Neural cell (in vitro differentiated cells): ENCODE data around the gene COL9A1. TPM values are rescaled to one million over a fixed set of nuclear protein-coding genes. Genes with fewer than 3 reads are reported as not detected.

ENCODE experiments used
- H2AFZ ChIP-seq: fragments of 200-600, 300-800 bp; sonication (generic), shearing (Covaris generic); 2 replicates; pipeline ENCODE4 v1.6.0; 2014; ENCODE audit warnings: low read depth, mild to moderate bottlenecking, antibody characterized with exemption, low read length, moderate library complexity
- H3F3A ChIP-seq: fragments of 200-600 bp; shearing (Covaris generic); 2 replicates; pipeline ENCODE4 v1.6.1; 2016; ENCODE audit warnings: mild to moderate bottlenecking, moderate library complexity, mixed read lengths, antibody characterized with exemption, low read length; ENCODE audit not compliant: insufficient read depth, poor library complexity, severe bottlenecking
- H3K27ac ChIP-seq: fragments of 200-600, 300-800 bp; sonication (generic), shearing (Covaris generic); 2 replicates; pipeline ENCODE4 v1.5.1; 2014; ENCODE audit warnings: mild to moderate bottlenecking, low read length, moderate library complexity
- H3K27me3 ChIP-seq: fragments of 300-800, 200-600 bp; sonication (generic), shearing (Covaris generic); 2 replicates; pipeline ENCODE4 v1.6.0; 2014; ENCODE audit warnings: mild to moderate bottlenecking, low read depth, low read length, moderate library complexity; ENCODE audit not compliant: insufficient read depth
- H3K36me3 ChIP-seq: fragments of 300-800, 200-600 bp; sonication (generic), shearing (Covaris generic); 2 replicates; pipeline ENCODE4 v1.5.1; 2014; ENCODE audit warnings: mild to moderate bottlenecking, antibody characterized with exemption, low read length, moderate library complexity; ENCODE audit not compliant: insufficient read depth
- H3K4me2 ChIP-seq: fragments of 300-800, 200-600 bp; sonication (generic), shearing (Covaris generic); 2 replicates; pipeline ENCODE4 v1.6.0; 2014; ENCODE audit warnings: mild to moderate bottlenecking, low read length
- H3K4me3 ChIP-seq: fragments of 300-800, 200-600 bp; sonication (generic), shearing (Covaris generic); 2 replicates; pipeline ENCODE4 v1.5.1; 2014; ENCODE audit warnings: mild to moderate bottlenecking, low read length, moderate library complexity
- H3K79me2 ChIP-seq: fragments of 200-600 bp; shearing (Covaris generic); replicated peaks from 2 replicates; pipeline ENCODE4 v1.6.0; 2014; ENCODE audit warnings: mild to moderate bottlenecking, low read length, moderate library complexity; ENCODE audit not compliant: insufficient read depth
- H3K9ac ChIP-seq: fragments of 300-800, 200-600 bp; sonication (generic), shearing (Covaris generic); 2 replicates; pipeline ENCODE4 v1.6.1; 2016; ENCODE audit warnings: mild to moderate bottlenecking, low read length, mixed read lengths
- H3K9me2 ChIP-seq: fragments of 200-600 bp; shearing (Covaris generic); 2 replicates; pipeline ENCODE4 v1.6.1; 2016; ENCODE audit warnings: mild to moderate bottlenecking, low read length, mixed read lengths; ENCODE audit not compliant: insufficient read depth
- H3K9me3 ChIP-seq: fragments of 200-600, 300-800 bp; sonication (generic), shearing (Covaris generic); 2 replicates; pipeline ENCODE4 v1.6.1; 2016; ENCODE audit warnings: mild to moderate bottlenecking, mixed run types, low read length, moderate library complexity, mixed read lengths
- H4K20me1 ChIP-seq: fragments of 200-600 bp; shearing (Covaris generic); 2 replicates; pipeline ENCODE4 v1.6.1; 2016; ENCODE audit warnings: mild to moderate bottlenecking, mixed run types; ENCODE audit not compliant: insufficient read depth
- EP300 ChIP-seq: fragments of 450-650 bp; conservative IDR thresholded peaks from 2 replicates; pipeline ENCODE4 v1.6.1; 2014; ENCODE audit warnings: antibody characterized with exemption, mild to moderate bottlenecking, moderate library complexity; ENCODE audit not compliant: poor library complexity, severe bottlenecking
- EZH2 ChIP-seq: fragments of 200-600, 300-800 bp; shearing (Covaris generic), sonication (generic); IDR thresholded peaks from 2 replicates; pipeline ENCODE4 v1.6.1; 2014; ENCODE audit warnings: antibody characterized with exemption, low read length, borderline replicate concordance, mild to moderate bottlenecking; ENCODE audit not compliant: insufficient read depth, poor library complexity, severe bottlenecking
- MXI1 ChIP-seq: fragments of 450-650 bp; conservative IDR thresholded peaks from 2 replicates; pipeline ENCODE4 v1.6.1; 2014; ENCODE audit warnings: antibody characterized with exemption, mild to moderate bottlenecking; ENCODE audit not compliant: poor library complexity, severe bottlenecking
- POLR2AphosphoS5 ChIP-seq: IDR thresholded peaks from 2 replicates; pipeline ENCODE4 v1.6.1; 2012
- RAD21 ChIP-seq: fragments of 450-650 bp; conservative IDR thresholded peaks from 2 replicates; pipeline ENCODE4 v1.6.1; 2014; ENCODE audit warnings: antibody characterized with exemption, mild to moderate bottlenecking, moderate library complexity
- SMC3 ChIP-seq: fragments of 450-650 bp; conservative IDR thresholded peaks from 2 replicates; pipeline ENCODE4 v1.6.1; 2014; ENCODE audit warnings: antibody characterized with exemption, mild to moderate bottlenecking, moderate library complexity; ENCODE audit not compliant: poor library complexity
- polyA plus RNA-seq: library from polyadenylated mRNA; depleted of rRNA; stranded (reverse); fragments of >200 nt; gene quantifications from 2 replicates; pipeline ENCODE4 v1.2.3, GENCODE V29; 2014
- TF ChIP-seq, protein P1 (sequence below): IDR thresholded peaks from 2 replicates; pipeline ENCODE4 v1.6.1; 2012; ENCODE audit warnings: borderline replicate concordance
- TF ChIP-seq, protein P2 (sequence below): fragments of 450-650 bp; IDR thresholded peaks from 2 replicates; pipeline ENCODE4 v1.5.1; 2014; ENCODE audit warnings: antibody characterized with exemption, mild to moderate bottlenecking, moderate library complexity; ENCODE audit not compliant: poor library complexity, severe bottlenecking

The COL9A1 gene
- polyA plus RNA-seq, 1 donor from 2014 or later: 1.0 TPM

DNA sequence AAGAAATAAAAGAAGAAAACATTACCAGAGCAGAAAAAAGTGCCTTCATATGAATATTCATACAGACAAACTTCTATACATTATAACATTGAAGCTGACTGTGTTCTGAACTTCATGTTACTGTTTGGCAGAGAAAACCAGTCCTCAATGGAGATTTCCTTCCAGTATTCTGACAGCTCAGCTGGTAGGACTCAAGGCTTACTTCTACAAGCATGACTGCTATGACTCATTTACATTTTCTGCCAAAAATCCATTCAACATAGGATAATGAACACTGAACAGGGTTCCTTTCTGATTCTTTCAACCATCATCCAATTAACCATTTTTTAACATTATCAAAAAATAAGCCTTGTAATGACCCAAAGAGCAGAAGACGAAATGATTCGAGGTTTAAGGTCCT is 25.4 kb downstream of the COL9A1 start:
- Histone ChIP-seq H3K4me2 (no peak overlapping the region), H3K9me2 (no peaks in the 10 kb centered on the region), H3K27me3 (peaks cover 24% of the 10 kb centered on the region), H3K36me3 (no peaks in the 10 kb centered on the region), H4K20me1 (no peaks in the 10 kb centered on the region), H2AFZ (no peak overlapping the region), H3F3A (no peaks in the 10 kb centered on the region), H3K9ac (no peak overlapping the region), H3K79me2 (no peaks in the 10 kb centered on the region), H3K27ac (no peak overlapping the region), H3K9me3 (no peaks in the 10 kb centered on the region), H3K4me3 (no peak overlapping the region)
- no peak for TF ChIP-seq SMC3
- no peak for TF ChIP-seq MXI1
- no peak for TF ChIP-seq POLR2AphosphoS5
- no peak for TF ChIP-seq EZH2
- TF ChIP-seq, protein P1, sequence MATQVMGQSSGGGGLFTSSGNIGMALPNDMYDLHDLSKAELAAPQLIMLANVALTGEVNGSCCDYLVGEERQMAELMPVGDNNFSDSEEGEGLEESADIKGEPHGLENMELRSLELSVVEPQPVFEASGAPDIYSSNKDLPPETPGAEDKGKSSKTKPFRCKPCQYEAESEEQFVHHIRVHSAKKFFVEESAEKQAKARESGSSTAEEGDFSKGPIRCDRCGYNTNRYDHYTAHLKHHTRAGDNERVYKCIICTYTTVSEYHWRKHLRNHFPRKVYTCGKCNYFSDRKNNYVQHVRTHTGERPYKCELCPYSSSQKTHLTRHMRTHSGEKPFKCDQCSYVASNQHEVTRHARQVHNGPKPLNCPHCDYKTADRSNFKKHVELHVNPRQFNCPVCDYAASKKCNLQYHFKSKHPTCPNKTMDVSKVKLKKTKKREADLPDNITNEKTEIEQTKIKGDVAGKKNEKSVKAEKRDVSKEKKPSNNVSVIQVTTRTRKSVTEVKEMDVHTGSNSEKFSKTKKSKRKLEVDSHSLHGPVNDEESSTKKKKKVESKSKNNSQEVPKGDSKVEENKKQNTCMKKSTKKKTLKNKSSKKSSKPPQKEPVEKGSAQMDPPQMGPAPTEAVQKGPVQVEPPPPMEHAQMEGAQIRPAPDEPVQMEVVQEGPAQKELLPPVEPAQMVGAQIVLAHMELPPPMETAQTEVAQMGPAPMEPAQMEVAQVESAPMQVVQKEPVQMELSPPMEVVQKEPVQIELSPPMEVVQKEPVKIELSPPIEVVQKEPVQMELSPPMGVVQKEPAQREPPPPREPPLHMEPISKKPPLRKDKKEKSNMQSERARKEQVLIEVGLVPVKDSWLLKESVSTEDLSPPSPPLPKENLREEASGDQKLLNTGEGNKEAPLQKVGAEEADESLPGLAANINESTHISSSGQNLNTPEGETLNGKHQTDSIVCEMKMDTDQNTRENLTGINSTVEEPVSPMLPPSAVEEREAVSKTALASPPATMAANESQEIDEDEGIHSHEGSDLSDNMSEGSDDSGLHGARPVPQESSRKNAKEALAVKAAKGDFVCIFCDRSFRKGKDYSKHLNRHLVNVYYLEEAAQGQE: no peak
- TF ChIP-seq, protein P2, sequence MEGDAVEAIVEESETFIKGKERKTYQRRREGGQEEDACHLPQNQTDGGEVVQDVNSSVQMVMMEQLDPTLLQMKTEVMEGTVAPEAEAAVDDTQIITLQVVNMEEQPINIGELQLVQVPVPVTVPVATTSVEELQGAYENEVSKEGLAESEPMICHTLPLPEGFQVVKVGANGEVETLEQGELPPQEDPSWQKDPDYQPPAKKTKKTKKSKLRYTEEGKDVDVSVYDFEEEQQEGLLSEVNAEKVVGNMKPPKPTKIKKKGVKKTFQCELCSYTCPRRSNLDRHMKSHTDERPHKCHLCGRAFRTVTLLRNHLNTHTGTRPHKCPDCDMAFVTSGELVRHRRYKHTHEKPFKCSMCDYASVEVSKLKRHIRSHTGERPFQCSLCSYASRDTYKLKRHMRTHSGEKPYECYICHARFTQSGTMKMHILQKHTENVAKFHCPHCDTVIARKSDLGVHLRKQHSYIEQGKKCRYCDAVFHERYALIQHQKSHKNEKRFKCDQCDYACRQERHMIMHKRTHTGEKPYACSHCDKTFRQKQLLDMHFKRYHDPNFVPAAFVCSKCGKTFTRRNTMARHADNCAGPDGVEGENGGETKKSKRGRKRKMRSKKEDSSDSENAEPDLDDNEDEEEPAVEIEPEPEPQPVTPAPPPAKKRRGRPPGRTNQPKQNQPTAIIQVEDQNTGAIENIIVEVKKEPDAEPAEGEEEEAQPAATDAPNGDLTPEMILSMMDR: no peak

DNA sequence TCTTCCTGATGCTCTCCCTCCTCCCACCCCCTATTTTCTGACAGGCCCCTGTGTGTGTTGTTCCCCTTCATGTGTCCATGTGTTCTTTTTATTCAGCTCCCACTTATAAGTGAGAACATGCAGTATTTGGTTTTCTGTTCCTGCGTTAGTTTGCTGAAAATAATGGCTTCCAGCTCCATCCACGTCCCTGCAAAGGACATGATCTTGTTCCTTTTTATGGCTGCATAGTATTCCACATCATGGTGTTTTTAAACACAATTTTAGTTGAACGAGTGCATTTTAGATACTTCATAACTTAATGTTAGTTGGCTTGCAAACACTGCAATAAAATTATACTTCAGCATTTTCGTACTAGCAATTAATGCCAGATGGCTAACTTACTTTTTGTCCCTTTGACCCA is 28.5 kb downstream of the COL9A1 start:
- TF ChIP-seq RAD21 (no peak), SMC3 (no peak), POLR2AphosphoS5 (no peak), EP300 (no peak)
- TF ChIP-seq, protein P1: no peak
- no peaks in the 10 kb centered on the region for H3F3A ChIP-seq
- no peaks in the 10 kb centered on the region for H3K36me3 ChIP-seq

More for the DNA sequence above, 28.5 kb downstream of the COL9A1 start:
- no peak overlapping the region for H3K4me3 ChIP-seq
- H4K20me1 ChIP-seq: no peaks in the 10 kb centered on the region
- H3K79me2 ChIP-seq: no peaks in the 10 kb centered on the region
- no peak overlapping the region for H3K4me2 ChIP-seq
- H2AFZ ChIP-seq: no peak overlapping the region
- no peak overlapping the region for H3K27ac ChIP-seq
- no peak overlapping the region for H3K9ac ChIP-seq
- H3K27me3 ChIP-seq: peaks cover 38% of the 10 kb centered on the region
- no peaks in the 10 kb centered on the region for H3K9me2 ChIP-seq
- no peaks in the 10 kb centered on the region for H3K9me3 ChIP-seq
